ENCODE results near the gene SLIT3.

The SLIT3 gene

GRCh38 chr5:169300468-169301385 lies at the start of gene SLIT3:
SLIT3 (minus strand) TSS chr5:169301139; CDS start chr5:169300709, 430 bp downstream.
- TF ChIP-seq CTCF (IDR thresholded peaks at IDR 0.05), result no peak
- DNase-seq, result peak; percentile 87
- peaks cover 9% of the 10 kb centered on the region for H3K9me3 Mint-ChIP-seq
- peak within 1 kb of the TSS; percentile 91 for H3K4me3 Mint-ChIP-seq
- H3K27me3 Mint-ChIP-seq (ENCODE audit: low read depth, poor library complexity), result peaks cover 25% of the 10 kb centered on the region
- H3K36me3 Mint-ChIP-seq (ENCODE audit: low read depth), result no peaks in the 10 kb centered on the region
- peaks cover 80% of the 10 kb centered on the region for H3K4me1 Mint-ChIP-seq
- peak within 1 kb of the TSS; percentile 30 for H3K27ac Mint-ChIP-seq

- no peak overlapping the region for H3K4me3 Mint-ChIP-seq
- H3K27me3 Mint-ChIP-seq (ENCODE audit: low read depth, poor library complexity), result peaks cover 10% of the 10 kb centered on the region
- no peak for DNase-seq
- H3K36me3 Mint-ChIP-seq (ENCODE audit: low read depth), result no peaks in the 10 kb centered on the region
- TF ChIP-seq CTCF (IDR thresholded peaks at IDR 0.05), result no peak
- H3K27ac Mint-ChIP-seq, result no peak overlapping the region
- no peaks in the 10 kb centered on the region for H3K9me3 Mint-ChIP-seq
- H3K4me1 Mint-ChIP-seq, result peaks cover 3% of the 10 kb centered on the region
These were observed 49.1 kb upstream of the SLIT3 start for GRCh38 chr5:169350016-169350415.

- H3K36me3 Mint-ChIP-seq (ENCODE audit: low read depth), result no peaks in the 10 kb centered on the region
- peaks cover 18% of the 10 kb centered on the region for H3K27me3 Mint-ChIP-seq (ENCODE audit: low read depth, poor library complexity)
- H3K27ac Mint-ChIP-seq, result no peak overlapping the region
- peaks cover 5% of the 10 kb centered on the region for H3K4me1 Mint-ChIP-seq
- no peak for DNase-seq
- no peaks in the 10 kb centered on the region for H3K9me3 Mint-ChIP-seq
- no peak overlapping the region for H3K4me3 Mint-ChIP-seq
- no peak for TF ChIP-seq CTCF (IDR thresholded peaks at IDR 0.05)
These were observed 46.8 kb upstream of the SLIT3 start for GRCh38 chr5:169347786-169348185.

- no peak for TF ChIP-seq CTCF (IDR thresholded peaks at IDR 0.05)
- Mint-ChIP-seq H3K9me3 (no peaks in the 10 kb centered on the region), H3K27me3 (ENCODE audit: low read depth, poor library complexity) (peaks cover 18% of the 10 kb centered on the region), H3K36me3 (ENCODE audit: low read depth) (no peaks in the 10 kb centered on the region), H3K27ac (no peak overlapping the region), H3K4me1 (peaks cover 5% of the 10 kb centered on the region), H3K4me3 (no peak overlapping the region)
- no peak for DNase-seq
These were observed 43.7 kb upstream of the SLIT3 start for GRCh38 chr5:169344629-169345028.

GRCh38 chr5:169343766-169344165 lies 42.8 kb upstream of the SLIT3 start:
- Mint-ChIP-seq H3K9me3 (no peaks in the 10 kb centered on the region), H3K4me1 (peaks cover 5% of the 10 kb centered on the region), H3K4me3 (no peak overlapping the region), H3K36me3 (ENCODE audit: low read depth) (no peaks in the 10 kb centered on the region), H3K27ac (no peak overlapping the region), H3K27me3 (ENCODE audit: low read depth, poor library complexity) (peaks cover 18% of the 10 kb centered on the region)
- no peak for DNase-seq
- no peak for TF ChIP-seq CTCF (IDR thresholded peaks at IDR 0.05)

GRCh38 chr5:169341556-169341955 lies 40.6 kb upstream of the SLIT3 start:
- Mint-ChIP-seq H3K27me3 (ENCODE audit: low read depth, poor library complexity) (peaks cover 15% of the 10 kb centered on the region), H3K4me1 (peaks cover 5% of the 10 kb centered on the region), H3K36me3 (ENCODE audit: low read depth) (no peaks in the 10 kb centered on the region), H3K9me3 (no peaks in the 10 kb centered on the region), H3K27ac (no peak overlapping the region), H3K4me3 (no peak overlapping the region)
- no peak for TF ChIP-seq CTCF (IDR thresholded peaks at IDR 0.05)
- no peak for DNase-seq

Data from nephron progenitor cell (in vitro differentiated cells).